ENCODE results near the gene NPAS3. TPM values are rescaled to one million over a fixed set of nuclear protein-coding genes. Genes with fewer than 3 reads are reported as not detected.

NPAS3 gene
- total and polyA plus RNA-seq, 2 donors (not counting 3 experiments of a cell fraction or from before 2014, with no cell fraction given): 0.10 to 0.13 TPM

DNA sequence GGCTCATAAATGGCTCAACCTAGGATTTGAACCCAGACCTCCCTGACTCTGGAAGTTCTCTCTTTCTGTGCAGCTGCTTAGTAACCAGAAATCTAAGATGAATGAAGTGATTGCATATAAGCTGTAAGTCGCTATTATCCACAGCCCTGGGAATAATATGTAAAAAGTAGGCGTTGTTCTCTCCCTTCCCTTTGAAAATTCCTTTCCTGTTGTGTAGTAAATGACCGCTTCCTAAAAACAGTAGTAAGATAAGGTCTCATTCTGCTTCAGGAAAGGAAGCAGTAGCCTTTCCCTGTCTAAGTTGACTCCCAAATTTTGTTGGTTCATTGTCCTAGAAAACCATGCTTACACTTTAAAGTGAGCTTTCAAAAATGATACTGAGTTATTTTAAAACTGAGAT, 593.9 kb downstream of the NPAS3 start:
- POLR2A ChIA-PET: no interaction called here
- DNase-seq (ENCODE audit: low read depth, low spot score) (peak; percentile 58), FAIRE-seq (no peak)
- no peaks in the 10 kb centered on the region for H3K9me3 ChIP-seq (replicated peaks; ENCODE audit: control insufficient read depth, insufficient read depth, low read length)
- peak overlapping the region; percentile 81 for H3K4me2 ChIP-seq (ENCODE audit: insufficient read depth, low read length)
- peak overlapping the region; percentile 91 for H2AFZ ChIP-seq (ENCODE audit: low read depth, low read length)
- dilution Hi-C loops (cut with MboI; ENCODE audit: extremely low pct_ligation_motif_present, low sequenced_read_pairs): no loop called here
- no TSS peak for BruUV-seq (replicated peaks)
- H3K27me3 ChIP-seq (ENCODE audit: control insufficient read depth in 2 of 2, insufficient read depth in 2 of 2, low read length in 2 of 2): no peaks in the 10 kb centered on the region
- H3K27ac ChIP-seq (ENCODE audit: insufficient read depth, low read depth, low read length): peak overlapping the region; percentile 41
- no peak overlapping the region for H3K4me3 ChIP-seq (replicated peaks in 1 of 3; ENCODE audit: insufficient read depth in 1 of 3, low read depth in 1 of 3, low read length in 3 of 3)
- CTCF ChIA-PET: interaction anchor here (1.3 kb wide), 1 partner anchor 16 kb away, joined by 3 read pairs; no protein-coding TSS in a partner anchor
- peak overlapping the region; percentile 16 for H3K9ac ChIP-seq (replicated peaks; ENCODE audit: extremely low read depth, insufficient read depth, low read length)
- no peaks in the 10 kb centered on the region for H4K20me1 ChIP-seq (replicated peaks; ENCODE audit: control insufficient read depth, extremely low read depth, insufficient read depth, low read length)
- peaks cover 16% of the 10 kb centered on the region for H3K4me1 ChIP-seq (ENCODE audit: control insufficient read depth, extremely low read depth, insufficient read depth, low read length)
- no peaks in the 10 kb centered on the region for H3K36me3 ChIP-seq (ENCODE audit: control insufficient read depth in 2 of 2, extremely low read depth in 1 of 2, insufficient read depth in 2 of 2, low read length in 2 of 2)
- intact Hi-C loops (cut with micrococcal nuclease): no loop called here
- no peaks in the 10 kb centered on the region for H3K9me1 ChIP-seq (replicated peaks; ENCODE audit: control insufficient read depth, extremely low read depth, insufficient read depth, low read length)
- H3K79me2 ChIP-seq (ENCODE audit: control insufficient read depth, insufficient read depth, low read length): no peaks in the 10 kb centered on the region
- TF ChIP-seq GATA2 (IDR thresholded peaks at IDR 0.05; ENCODE audit: insufficient read depth, insufficient read length, low read depth, low read length): peak; percentile 41
- TF ChIP-seq, protein P1, sequence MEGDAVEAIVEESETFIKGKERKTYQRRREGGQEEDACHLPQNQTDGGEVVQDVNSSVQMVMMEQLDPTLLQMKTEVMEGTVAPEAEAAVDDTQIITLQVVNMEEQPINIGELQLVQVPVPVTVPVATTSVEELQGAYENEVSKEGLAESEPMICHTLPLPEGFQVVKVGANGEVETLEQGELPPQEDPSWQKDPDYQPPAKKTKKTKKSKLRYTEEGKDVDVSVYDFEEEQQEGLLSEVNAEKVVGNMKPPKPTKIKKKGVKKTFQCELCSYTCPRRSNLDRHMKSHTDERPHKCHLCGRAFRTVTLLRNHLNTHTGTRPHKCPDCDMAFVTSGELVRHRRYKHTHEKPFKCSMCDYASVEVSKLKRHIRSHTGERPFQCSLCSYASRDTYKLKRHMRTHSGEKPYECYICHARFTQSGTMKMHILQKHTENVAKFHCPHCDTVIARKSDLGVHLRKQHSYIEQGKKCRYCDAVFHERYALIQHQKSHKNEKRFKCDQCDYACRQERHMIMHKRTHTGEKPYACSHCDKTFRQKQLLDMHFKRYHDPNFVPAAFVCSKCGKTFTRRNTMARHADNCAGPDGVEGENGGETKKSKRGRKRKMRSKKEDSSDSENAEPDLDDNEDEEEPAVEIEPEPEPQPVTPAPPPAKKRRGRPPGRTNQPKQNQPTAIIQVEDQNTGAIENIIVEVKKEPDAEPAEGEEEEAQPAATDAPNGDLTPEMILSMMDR (IDR thresholded peaks at IDR 0.05; ENCODE audit: extremely low read depth in 1 of 2, insufficient read depth in 1 of 2, low read depth in 1 of 2, low read length in 2 of 2): no peak

GRCh38 chr14:33534104-33534503, 595.4 kb downstream of the NPAS3 start:
- Histone ChIP-seq H3K27me3 (ENCODE audit: control insufficient read depth in 2 of 2, insufficient read depth in 2 of 2, low read length in 2 of 2) (no peaks in the 10 kb centered on the region), H3K36me3 (ENCODE audit: control insufficient read depth in 2 of 2, extremely low read depth in 1 of 2, insufficient read depth in 2 of 2, low read length in 2 of 2) (no peaks in the 10 kb centered on the region), H4K20me1 (replicated peaks; ENCODE audit: control insufficient read depth, extremely low read depth, insufficient read depth, low read length) (no peaks in the 10 kb centered on the region), H3K79me2 (ENCODE audit: control insufficient read depth, insufficient read depth, low read length) (no peaks in the 10 kb centered on the region), H3K9ac (replicated peaks; ENCODE audit: extremely low read depth, insufficient read depth, low read length) (no peak overlapping the region), H3K4me3 (replicated peaks in 1 of 3; ENCODE audit: insufficient read depth in 1 of 3, low read depth in 1 of 3, low read length in 3 of 3) (no peak overlapping the region), H3K9me1 (replicated peaks; ENCODE audit: control insufficient read depth, extremely low read depth, insufficient read depth, low read length) (no peaks in the 10 kb centered on the region), H3K9me3 (replicated peaks; ENCODE audit: control insufficient read depth, insufficient read depth, low read length) (no peaks in the 10 kb centered on the region), H3K27ac (ENCODE audit: insufficient read depth, low read depth, low read length) (no peak overlapping the region), H3K4me2 (ENCODE audit: insufficient read depth, low read length) (no peak overlapping the region), H3K4me1 (ENCODE audit: control insufficient read depth, extremely low read depth, insufficient read depth, low read length) (peaks cover 19% of the 10 kb centered on the region), H2AFZ (ENCODE audit: low read depth, low read length) (no peak overlapping the region)
- intact Hi-C loops (cut with micrococcal nuclease) (no loop called here), dilution Hi-C loops (cut with MboI; ENCODE audit: extremely low pct_ligation_motif_present, low sequenced_read_pairs) (no loop called here)
- DNase-seq (ENCODE audit: low read depth, low spot score) (no peak), FAIRE-seq (no peak)
- no peak for TF ChIP-seq JUN (IDR thresholded peaks at IDR 0.05; ENCODE audit: borderline replicate concordance, insufficient read depth, insufficient read length, low read depth)
- TF ChIP-seq GATA2 (IDR thresholded peaks at IDR 0.05; ENCODE audit: insufficient read depth, insufficient read length, low read depth, low read length): no peak
- TF ChIP-seq POLR2A (IDR thresholded peaks at IDR 0.05; ENCODE audit: low read depth, low read length): no peak
- no peak for TF ChIP-seq EZH2 (IDR thresholded peaks at IDR 0.05; ENCODE audit: borderline replicate concordance, low read depth, low read length, severe bottlenecking)
- TF ChIP-seq, protein P2, sequence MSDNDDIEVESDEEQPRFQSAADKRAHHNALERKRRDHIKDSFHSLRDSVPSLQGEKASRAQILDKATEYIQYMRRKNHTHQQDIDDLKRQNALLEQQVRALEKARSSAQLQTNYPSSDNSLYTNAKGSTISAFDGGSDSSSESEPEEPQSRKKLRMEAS (IDR thresholded peaks at IDR 0.05; ENCODE audit: insufficient read depth, insufficient read length): no peak
- no peak for TF ChIP-seq FOS (IDR thresholded peaks at IDR 0.05; ENCODE audit: borderline replicate concordance, insufficient read depth, low read length)
- no peak for TF ChIP-seq POLR2AphosphoS5 (IDR thresholded peaks at IDR 0.05; ENCODE audit: insufficient read depth, low read depth, low read length)
- TF ChIP-seq, protein P1 (IDR thresholded peaks at IDR 0.05; ENCODE audit: extremely low read depth in 1 of 2, insufficient read depth in 1 of 2, low read depth in 1 of 2, low read length in 2 of 2): no peak
- no peak for TF ChIP-seq MYC (IDR thresholded peaks at IDR 0.05; ENCODE audit: low read depth, low read length)
- ChIA-PET POLR2A (no interaction called here), CTCF (no interaction called here)
- no TSS peak for BruUV-seq (replicated peaks)

Measured in endothelial cell of umbilical vein (primary cell).